HG03060 (cell line): ENCODE data around the gene NFILZ.

Source experiments
- ATAC-seq: cut with Tn5 transposase; IDR thresholded peaks from one replicate; pipeline ENCODE4 v1.9.1; 2021; ENCODE audit warnings: low read depth, moderate number of reproducible peaks; ENCODE audit not compliant: unreplicated experiment

The NFILZ gene

GRCh38 chr19:8629996-8630683, at the start of gene NFILZ:
Gene NFILZ, plus strand, starts transcription at chr19:8630633. Its CDS starts 46,133 bp downstream, at chr19:8676766.
- no peak for ATAC-seq

GRCh38 chr19:8580710-8581281, 49.6 kb upstream of the NFILZ start:
- ATAC-seq, result no peak

GRCh38 chr19:8584965-8585893, 45.2 kb upstream of the NFILZ start:
- no peak for ATAC-seq

- no peak for ATAC-seq
Observed at GRCh38 chr19:8585894-8586750, 44.3 kb upstream of the NFILZ start.

- ATAC-seq, result no peak
Observed at GRCh38 chr19:8589177-8589714, 41.2 kb upstream of the NFILZ start.

GRCh38 chr19:8592231-8593009, 38.0 kb upstream of the NFILZ start:
- ATAC-seq, result no peak

- ATAC-seq, result no peak
Observed at GRCh38 chr19:8593931-8594330, 36.5 kb upstream of the NFILZ start.

GRCh38 chr19:8595651-8596050, 34.8 kb upstream of the NFILZ start:
- no peak for ATAC-seq

GRCh38 chr19:8596168-8596567, 34.3 kb upstream of the NFILZ start:
- ATAC-seq, result no peak

- ATAC-seq, result no peak
Observed at GRCh38 chr19:8600064-8600463, 30.4 kb upstream of the NFILZ start.

- no peak for ATAC-seq
Observed at GRCh38 chr19:8600816-8601215, 29.6 kb upstream of the NFILZ start.

GRCh38 chr19:8601796-8602195, 28.6 kb upstream of the NFILZ start:
- no peak for ATAC-seq

- ATAC-seq, result no peak
Observed at GRCh38 chr19:8605514-8605913, 24.9 kb upstream of the NFILZ start.

GRCh38 chr19:8607386-8607785, 23.0 kb upstream of the NFILZ start:
- ATAC-seq, result no peak

- ATAC-seq, result no peak
Observed at GRCh38 chr19:8608941-8609278, 21.5 kb upstream of the NFILZ start.

GRCh38 chr19:8609279-8610040, 21.0 kb upstream of the NFILZ start:
- ATAC-seq, result no peak

GRCh38 chr19:8610041-8610935, 20.1 kb upstream of the NFILZ start, which contains the start of gene ADAMTS10:
Gene ADAMTS10, minus strand, starts transcription at chr19:8610715. Its CDS starts 5,005 bp downstream, at chr19:8605710.
- no peak for ATAC-seq

- no peak for ATAC-seq
Observed at GRCh38 chr19:8610936-8611300, 19.5 kb upstream of the NFILZ start.
